ENCODE measurements around the gene EIF4ENIF1. TPM values are rescaled to one million over a fixed set of nuclear protein-coding genes. Genes with fewer than 3 reads are reported as not detected.

EIF4ENIF1 gene
- total RNA-seq, 1 experiment from 2014 or later: 36.3 TPM

DNA sequence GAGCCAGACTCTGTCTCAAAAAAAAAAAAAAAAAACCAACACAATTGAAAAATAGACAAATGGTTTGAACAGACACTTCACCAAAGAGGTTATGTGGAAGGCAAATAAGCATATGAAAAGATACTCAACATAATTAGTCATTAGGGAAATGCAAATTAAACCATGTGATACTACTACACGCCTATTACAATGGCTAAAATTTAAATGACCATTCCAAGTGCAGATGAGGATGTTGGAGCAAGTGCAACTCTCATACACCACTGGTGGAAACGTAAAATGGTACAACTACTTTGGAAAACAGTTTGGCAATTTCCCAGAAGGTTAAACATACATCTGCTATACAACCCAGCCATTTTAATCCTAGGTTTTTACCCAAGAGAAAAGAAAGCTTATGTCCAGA, 24.3 kb downstream of the EIF4ENIF1 start:
- H3K9ac ChIP-seq (ENCODE audit: extremely low read depth, insufficient read length, low read length): no peak overlapping the region
- no peak for DNase-seq
- no peaks in the 10 kb centered on the region for H3K27me3 ChIP-seq (ENCODE audit: insufficient read depth, low read length)
- no peak overlapping the region for H3K4ac ChIP-seq (ENCODE audit: low read depth, low read length)
- no peaks in the 10 kb centered on the region for H3K9me3 ChIP-seq (ENCODE audit: control insufficient read depth, low read depth, low read length)
- no peaks in the 10 kb centered on the region for H3K23me2 ChIP-seq (ENCODE audit: insufficient read length, low read depth, low read length, poor library complexity, severe bottlenecking)
- H4K5ac ChIP-seq (ENCODE audit: insufficient read length, low read depth, low read length): no peak overlapping the region
- no peak overlapping the region for H2BK12ac ChIP-seq (ENCODE audit: insufficient read length, low read depth, low read length)
- TF ChIP-seq, protein P1, sequence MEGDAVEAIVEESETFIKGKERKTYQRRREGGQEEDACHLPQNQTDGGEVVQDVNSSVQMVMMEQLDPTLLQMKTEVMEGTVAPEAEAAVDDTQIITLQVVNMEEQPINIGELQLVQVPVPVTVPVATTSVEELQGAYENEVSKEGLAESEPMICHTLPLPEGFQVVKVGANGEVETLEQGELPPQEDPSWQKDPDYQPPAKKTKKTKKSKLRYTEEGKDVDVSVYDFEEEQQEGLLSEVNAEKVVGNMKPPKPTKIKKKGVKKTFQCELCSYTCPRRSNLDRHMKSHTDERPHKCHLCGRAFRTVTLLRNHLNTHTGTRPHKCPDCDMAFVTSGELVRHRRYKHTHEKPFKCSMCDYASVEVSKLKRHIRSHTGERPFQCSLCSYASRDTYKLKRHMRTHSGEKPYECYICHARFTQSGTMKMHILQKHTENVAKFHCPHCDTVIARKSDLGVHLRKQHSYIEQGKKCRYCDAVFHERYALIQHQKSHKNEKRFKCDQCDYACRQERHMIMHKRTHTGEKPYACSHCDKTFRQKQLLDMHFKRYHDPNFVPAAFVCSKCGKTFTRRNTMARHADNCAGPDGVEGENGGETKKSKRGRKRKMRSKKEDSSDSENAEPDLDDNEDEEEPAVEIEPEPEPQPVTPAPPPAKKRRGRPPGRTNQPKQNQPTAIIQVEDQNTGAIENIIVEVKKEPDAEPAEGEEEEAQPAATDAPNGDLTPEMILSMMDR (conservative IDR thresholded peaks at IDR 0.05): no peak
- no peak overlapping the region for H3K14ac ChIP-seq (ENCODE audit: insufficient read depth, low read length)
- H2AFZ ChIP-seq (ENCODE audit: low read length): no peak overlapping the region
- no peaks in the 10 kb centered on the region for H4K20me1 ChIP-seq (ENCODE audit: control insufficient read depth, insufficient read depth, insufficient read length)
- H3K18ac ChIP-seq (ENCODE audit: insufficient read length, low read depth, low read length): no peak overlapping the region
- no peak overlapping the region for H2BK15ac ChIP-seq (ENCODE audit: low read depth, low read length)
- no peak overlapping the region for H3K4me2 ChIP-seq (ENCODE audit: insufficient read depth, insufficient read length, low read length)
- no peaks in the 10 kb centered on the region for H3K4me1 Mint-ChIP-seq
- H3K27me3 Mint-ChIP-seq (ENCODE audit: low read depth): no peaks in the 10 kb centered on the region
- no peak overlapping the region for H2BK120ac ChIP-seq (ENCODE audit: low read depth, low read length, poor library complexity, severe bottlenecking)
- no peak overlapping the region for H2BK20ac ChIP-seq (ENCODE audit: low read depth, low read length, poor library complexity, severe bottlenecking)
- peaks cover 31 to 80% (median 57%) of the 10 kb centered on the region in 3 experiments; a peak in 6 of 7 replicates for H3K36me3 Mint-ChIP-seq (ENCODE audit: insufficient read depth in 1 of 3, low read depth in 3 of 3)
- H3T11ph ChIP-seq (ENCODE audit: low read length): no peak overlapping the region
- WGBS (ENCODE audit: extremely low coverage, insufficient read length, low lambda C conversion rate): no CpG with 5 or more reads among the region's 2 CpGs
- no peak overlapping the region for H3K27ac Mint-ChIP-seq
- H3K23ac ChIP-seq (ENCODE audit: insufficient read length, low read depth, low read length): no peak overlapping the region
- no peaks in the 10 kb centered on the region for H3K79me1 ChIP-seq (ENCODE audit: insufficient read depth, low read depth, low read length, poor library complexity, severe bottlenecking)
- no peak overlapping the region for H2AK5ac ChIP-seq (ENCODE audit: insufficient read length, low read length)
- H4K91ac ChIP-seq (ENCODE audit: insufficient read length, low read depth, low read length): no peak overlapping the region
- no peaks in the 10 kb centered on the region for H3K79me2 ChIP-seq (ENCODE audit: insufficient read depth, low read length)
- no peak overlapping the region for H3K27ac ChIP-seq (ENCODE audit: insufficient read length, low read depth, low read length)
- no peak overlapping the region for H4K8ac ChIP-seq (replicated peaks; ENCODE audit: insufficient read length, low read depth, low read length)
- H3K4me1 ChIP-seq (ENCODE audit: insufficient read depth, low read length): no peaks in the 10 kb centered on the region
- H3K56ac ChIP-seq (ENCODE audit: insufficient read length, low read depth, low read length): no peak overlapping the region
- H3K4me3 Mint-ChIP-seq: no peak overlapping the region
- H2BK5ac ChIP-seq (ENCODE audit: insufficient read length, low read length): no peak overlapping the region
- H3K9me3 Mint-ChIP-seq: no peaks in the 10 kb centered on the region

All from H9 (cell line).